Measurements from ENCODE around the gene METTL2B. TPM values are rescaled to one million over a fixed set of nuclear protein-coding genes. Genes with fewer than 3 reads are reported as not detected.

Gene METTL2B, protein sequence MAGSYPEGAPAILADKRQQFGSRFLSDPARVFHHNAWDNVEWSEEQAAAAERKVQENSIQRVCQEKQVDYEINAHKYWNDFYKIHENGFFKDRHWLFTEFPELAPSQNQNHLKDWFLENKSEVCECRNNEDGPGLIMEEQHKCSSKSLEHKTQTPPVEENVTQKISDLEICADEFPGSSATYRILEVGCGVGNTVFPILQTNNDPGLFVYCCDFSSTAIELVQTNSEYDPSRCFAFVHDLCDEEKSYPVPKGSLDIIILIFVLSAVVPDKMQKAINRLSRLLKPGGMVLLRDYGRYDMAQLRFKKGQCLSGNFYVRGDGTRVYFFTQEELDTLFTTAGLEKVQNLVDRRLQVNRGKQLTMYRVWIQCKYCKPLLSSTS
- 44.0 and 44.8 TPM in 2 replicates for total RNA-seq (2014; rRNA removed; shearing (Covaris generic))
- 37.6 and 44.8 TPM in 2 replicates for polyA plus RNA-seq (2014; cell fraction: nucleus; rRNA removed)

DNA sequence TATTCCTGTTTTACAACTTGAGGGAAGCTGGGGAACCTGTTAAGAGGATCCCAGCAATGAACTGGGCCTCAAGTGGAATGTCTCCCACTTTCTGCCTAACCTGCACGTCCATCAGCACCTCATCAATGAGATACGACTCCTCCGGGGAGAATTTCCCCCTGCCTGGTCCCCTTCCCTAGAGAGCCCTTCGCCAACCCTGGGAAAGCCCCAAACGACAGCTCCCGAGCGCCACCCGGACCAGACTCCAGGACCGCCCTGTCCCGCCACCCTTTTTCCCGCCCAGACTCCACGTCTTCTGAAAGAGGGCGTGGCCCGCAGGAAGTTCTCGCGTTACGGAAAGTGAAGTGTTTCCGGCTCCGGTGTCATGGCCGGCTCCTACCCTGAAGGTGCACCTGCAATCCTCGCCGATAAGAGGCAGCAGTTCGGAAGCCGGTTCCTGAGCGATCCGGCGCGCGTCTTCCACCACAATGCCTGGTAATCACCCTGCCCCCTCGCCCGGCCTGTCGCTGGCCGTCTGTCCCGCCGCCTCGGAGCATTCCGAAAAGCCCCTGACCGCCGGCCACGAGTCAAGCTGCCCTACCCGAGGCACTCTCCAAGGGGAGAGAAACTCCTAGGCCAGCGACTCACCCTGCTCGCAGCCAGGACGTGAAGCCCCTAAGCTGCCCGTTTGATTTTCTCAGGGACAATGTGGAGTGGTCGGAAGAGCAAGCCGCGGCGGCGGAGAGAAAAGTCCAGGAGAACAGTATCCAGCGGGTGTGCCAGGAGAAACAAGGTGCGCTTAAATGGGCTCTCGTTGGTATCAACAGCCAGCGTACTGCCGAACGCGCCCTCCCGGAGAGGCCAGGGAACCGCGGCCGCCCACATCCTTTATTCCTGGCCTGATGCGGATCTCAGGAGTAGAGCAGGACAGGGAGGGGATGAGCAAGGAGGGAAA lies at the start of gene METTL2B:
Gene METTL2B, plus strand, starts transcription at position 347 of the 934 bp plus-strand sequence. Its CDS starts 18 bp downstream, at position 365.
- peak; percentile 90 for DNase-seq (ENCODE audit: extremely low read depth, low read depth)

DNA sequence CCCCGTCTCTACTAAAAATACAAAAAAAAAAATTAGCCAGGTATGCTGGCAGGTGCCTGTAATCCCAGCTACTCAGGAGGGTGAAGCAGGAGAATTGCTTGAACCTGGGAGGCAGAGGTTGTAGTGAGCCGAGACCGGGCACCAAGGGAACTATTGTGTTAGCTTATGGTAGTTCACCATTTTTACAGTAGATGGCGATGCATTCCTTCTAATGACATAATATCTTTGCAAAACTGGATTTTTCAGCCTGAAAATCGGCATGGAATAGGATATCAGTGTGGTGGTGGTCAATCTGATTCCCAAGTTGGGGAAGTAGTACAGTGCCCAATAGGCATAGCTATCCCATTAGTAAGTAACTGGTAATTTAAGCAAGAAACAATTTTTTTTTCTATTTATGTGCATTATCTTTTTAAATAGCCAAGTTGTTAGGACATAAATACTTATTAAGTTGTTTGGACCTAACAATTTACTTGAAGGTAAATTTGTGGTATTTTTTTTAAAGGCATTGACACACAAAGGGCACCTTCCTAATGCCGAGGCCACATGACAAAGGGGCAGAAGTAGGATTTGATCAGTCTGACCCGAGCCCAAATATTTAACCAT lies 49.2 kb upstream of the METTL2B start:
- no peak for DNase-seq (ENCODE audit: extremely low read depth, low read depth)

DNA sequence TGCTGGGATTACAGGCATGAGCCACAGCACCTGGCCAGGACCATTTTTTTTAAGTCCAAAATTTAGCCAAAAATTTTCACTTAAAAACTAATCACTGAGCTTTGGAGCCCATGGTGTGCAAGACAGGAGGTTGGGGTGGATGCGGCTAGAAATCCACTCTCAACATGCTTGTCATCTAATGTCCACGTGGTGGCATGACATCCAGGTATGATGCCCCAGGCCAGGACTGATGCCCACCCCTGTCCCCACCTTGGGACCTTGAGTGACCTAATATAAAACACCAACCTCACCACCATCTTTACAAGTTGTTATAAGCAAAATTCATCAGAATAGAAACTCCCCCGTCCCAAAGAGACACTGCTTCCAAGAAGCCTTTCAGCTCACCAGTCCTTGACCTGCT lies 46.3 kb upstream of the METTL2B start:
- no peak for DNase-seq (ENCODE audit: extremely low read depth, low read depth)

DNA sequence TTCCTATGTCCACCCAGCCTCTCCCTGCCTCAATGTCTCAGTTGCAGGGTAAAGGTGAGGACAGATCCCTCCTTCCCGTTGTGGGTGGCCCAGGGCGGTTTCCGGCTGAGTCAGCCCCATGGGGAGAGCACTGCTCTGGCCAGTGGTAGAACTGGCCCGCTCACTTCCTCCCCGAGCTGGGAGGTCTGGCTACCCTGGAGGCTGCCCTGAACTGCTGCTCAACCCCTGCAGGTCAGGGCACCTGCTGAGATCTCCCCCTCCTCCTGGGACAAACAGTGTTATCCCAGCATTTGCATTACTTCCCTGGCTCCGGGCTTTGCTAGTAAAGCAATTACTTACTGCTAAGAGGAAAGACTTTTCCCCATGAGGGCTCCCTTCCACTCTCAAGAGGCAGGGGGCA lies 45.3 kb upstream of the METTL2B start:
- no peak for DNase-seq (ENCODE audit: extremely low read depth, low read depth)

DNA sequence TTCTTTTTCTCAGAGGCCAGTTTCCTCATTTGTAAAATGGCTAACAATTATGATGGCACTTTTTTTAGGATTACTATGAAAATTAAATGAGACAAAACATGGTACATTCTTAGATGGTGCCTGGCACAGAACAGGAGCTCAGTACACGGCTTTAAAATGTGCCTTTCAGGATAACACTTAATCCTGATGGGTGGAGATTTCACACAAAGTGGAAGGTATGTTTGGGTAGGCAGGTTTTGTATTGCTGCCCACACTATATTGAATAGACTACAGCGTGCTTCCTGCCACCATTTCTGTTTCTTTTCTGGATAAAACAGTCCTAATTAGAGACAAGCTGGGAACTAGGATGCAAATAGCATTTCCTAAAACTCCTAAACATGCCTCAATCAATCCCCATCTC lies 44.8 kb upstream of the METTL2B start:
- DNase-seq (ENCODE audit: extremely low read depth, low read depth), result no peak

DNA sequence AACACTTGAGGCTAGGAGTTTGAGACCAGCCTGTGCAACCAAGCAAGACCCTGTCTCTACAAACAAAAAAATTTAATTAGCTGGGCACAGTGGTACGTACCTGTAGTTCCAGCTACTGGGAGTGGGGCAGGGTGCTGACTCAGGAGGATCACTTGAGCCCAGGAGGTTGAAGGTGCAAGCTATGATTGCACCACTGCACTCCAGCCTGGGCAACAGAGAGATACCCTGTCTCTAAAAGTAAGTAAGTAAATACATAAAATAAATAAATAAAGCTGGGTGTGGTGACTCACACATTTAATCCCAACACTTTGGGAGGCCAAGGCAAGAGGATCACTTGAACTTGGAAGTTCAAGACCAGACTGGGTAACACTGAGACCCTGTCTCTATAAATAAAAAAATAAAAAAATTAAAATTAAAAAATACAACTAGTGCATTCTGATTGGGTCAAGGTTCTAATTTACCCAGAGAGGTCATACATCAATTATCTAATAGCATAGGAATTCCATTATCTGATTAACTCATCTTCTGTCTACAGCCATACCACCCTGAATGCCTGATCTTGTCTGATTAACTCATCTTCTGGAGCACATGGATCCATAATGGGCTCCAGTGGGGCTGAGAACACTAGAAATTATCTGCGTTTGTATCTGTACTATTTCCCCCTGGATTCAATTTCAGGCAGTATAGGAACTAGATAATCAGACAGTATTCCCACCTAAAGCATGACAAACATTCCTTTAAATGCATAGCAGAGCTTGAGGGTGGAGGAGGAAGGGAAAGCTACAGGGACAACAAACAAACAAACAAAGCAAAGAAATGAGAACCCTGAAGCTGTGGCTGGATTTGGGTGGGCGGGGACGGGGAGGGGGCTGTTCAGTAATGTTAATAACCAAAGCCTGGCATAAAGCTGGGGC lies 41.9 kb upstream of the METTL2B start:
- DNase-seq (ENCODE audit: extremely low read depth, low read depth), result no peak

DNA sequence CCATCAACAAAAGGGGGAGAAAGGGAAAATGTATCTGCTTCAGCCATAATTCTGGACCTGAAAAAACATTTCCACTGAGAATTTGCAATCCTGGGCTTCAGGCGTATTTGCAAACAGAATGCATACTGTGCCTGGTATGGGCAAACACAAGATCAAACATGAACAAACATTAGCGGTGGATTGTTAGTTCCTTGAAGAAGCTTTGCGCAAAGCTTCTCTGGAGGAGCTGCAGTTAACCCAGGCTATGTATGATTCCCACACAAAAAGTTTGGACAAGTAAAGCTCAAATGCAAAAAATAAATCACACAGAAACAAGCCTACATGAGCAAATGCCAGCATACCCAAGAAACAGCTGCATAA lies 41.2 kb upstream of the METTL2B start:
- DNase-seq (ENCODE audit: extremely low read depth, low read depth), result peak; percentile 73

DNA sequence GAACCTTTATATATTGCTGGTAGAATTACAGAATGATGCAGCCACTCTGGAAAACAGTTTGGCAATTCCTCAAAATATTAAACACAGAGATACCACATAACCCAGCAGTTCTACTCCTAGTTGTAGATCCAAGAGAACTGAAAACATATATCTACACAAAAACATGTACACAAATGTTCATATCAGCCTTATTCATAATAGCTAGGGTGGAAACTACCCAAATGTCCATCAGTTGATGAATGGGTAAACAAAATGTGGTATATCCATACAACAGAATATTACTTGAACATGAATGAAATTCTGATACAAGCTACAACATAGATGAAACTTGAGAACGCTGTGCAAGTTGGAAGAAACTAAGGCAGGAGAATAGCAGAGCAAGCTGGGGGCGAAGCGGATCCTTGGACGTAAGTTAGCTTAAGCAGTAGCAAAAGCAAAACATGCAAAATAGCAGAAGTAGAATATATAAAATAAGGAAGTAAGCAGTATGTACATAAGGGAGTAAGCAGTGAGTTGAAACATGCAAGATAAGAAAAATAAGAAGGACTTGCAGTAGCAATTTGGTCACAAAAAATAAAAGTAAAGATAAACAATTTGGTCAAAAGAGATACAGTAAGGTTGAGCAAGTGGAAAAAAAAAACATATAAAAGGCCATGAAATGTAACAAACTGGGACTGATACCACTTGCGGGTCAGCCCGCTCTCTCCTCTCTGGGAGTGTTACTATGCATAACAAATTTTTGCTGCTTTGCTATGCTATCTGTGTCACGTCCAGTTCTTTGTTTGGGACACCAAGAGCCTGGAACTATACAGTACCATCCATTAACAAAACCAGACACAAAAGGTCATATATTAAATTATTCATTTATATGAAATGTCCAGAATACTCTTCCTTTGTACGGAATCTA lies 38.9 kb upstream of the METTL2B start:
- DNase-seq (ENCODE audit: extremely low read depth, low read depth), result no peak

DNA sequence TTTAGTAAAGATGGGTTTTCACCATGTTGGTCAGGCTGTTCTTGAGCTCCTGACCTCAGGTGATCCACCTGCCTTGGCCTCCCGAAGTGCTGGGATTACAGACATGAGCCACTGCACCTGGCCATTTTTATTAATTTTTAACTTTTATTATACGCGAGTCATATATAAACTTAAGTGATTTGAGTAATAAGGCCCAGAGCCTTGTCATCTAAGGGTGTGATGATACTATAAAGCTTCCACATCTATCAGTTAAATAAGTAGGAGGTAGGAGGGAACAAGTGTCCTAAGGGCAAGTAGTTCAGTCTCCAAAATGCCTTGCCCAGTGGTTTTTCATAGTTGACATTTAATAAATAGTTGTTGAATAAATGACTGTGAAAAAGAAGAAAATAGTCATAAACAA lies 34.2 kb upstream of the METTL2B start:
- no peak for DNase-seq (ENCODE audit: extremely low read depth, low read depth)

DNA sequence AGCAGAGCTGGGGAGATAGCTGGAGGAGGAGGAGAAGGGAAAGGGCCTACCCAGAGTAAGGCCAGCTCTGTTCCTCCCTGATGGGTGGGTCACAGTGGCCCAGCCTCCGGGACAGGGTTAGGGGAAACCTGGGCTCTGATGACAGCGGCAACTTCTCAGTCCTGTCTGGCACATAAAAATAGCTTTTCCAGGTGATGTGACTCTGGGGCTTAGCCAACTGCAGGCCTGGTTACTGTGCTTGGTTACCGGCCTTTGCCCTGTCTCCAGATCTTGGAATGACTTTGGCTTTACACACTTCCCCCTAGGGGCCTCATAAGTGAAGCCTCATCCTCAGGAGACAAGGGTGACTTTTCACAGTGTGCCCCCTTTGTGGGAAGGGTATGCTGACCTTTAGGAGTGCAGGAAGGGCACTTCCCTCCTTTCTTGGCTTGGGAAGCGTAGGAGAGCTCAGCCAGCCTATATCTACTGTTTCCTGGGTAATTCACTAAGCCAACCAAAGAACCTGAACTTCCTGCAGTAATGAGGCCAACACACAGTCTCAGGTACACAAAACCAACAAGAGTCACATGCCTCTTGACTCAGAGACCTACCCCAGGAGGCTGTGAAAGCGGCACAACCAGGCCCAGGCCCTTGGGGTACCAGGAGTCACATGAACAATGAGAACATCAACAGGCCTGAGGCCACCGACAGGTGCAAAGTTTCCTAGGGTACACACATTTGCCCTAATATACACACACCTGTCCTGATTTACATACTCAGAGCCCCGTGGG lies 32.5 kb upstream of the METTL2B start:
- no peak for DNase-seq (ENCODE audit: extremely low read depth, low read depth)

DNA sequence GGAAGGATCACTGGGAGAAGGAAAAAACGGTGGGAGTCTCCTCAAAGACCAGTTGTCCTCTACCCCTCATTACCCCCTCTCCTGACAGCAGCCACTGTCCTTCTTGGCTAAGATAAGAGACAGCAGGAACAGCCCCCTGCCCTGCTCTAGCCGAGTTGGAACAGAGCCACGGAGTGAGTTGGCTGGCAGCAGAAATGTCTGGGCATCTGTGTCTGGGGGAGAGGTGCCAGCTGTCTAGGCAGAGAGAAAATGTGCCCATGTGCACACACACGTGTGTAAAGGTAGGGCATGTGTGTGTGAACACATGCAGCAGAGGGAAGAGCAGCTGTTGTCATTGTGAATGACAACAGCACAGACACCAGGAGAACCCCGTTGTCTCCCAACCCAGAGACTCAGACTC lies 30.2 kb upstream of the METTL2B start:
- no peak for DNase-seq (ENCODE audit: extremely low read depth, low read depth)

DNA sequence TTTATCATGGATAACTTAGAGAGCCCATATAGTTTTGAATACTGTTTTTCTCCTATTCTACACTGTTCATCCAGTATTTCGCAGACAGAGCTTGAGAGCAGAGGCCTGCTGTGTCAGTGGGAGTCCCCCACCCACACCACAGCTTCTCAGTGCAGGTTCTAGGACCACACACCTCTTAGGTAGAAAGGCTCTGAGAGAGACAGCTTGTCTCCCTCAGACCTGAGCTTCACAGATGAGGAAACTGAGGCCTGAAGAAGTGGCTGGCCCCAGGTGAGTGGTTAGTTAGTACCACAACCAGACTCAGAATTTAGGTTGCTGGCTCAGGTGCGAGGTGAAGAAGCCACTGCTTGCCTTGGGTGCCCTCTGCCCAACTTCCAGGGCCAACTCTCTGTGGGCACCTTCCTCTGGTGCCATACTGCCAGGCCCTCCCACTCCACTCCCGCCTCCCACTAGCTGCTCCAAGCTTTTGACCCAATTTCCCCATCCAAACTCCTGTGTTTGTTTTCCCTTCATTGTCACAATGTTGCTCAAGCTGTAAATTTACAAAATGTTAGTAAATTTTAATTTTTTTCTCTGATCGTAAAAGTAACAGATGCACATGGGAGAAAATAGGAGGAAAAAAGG lies 28.5 kb upstream of the METTL2B start:
- DNase-seq (ENCODE audit: extremely low read depth, low read depth), result no peak

DNA sequence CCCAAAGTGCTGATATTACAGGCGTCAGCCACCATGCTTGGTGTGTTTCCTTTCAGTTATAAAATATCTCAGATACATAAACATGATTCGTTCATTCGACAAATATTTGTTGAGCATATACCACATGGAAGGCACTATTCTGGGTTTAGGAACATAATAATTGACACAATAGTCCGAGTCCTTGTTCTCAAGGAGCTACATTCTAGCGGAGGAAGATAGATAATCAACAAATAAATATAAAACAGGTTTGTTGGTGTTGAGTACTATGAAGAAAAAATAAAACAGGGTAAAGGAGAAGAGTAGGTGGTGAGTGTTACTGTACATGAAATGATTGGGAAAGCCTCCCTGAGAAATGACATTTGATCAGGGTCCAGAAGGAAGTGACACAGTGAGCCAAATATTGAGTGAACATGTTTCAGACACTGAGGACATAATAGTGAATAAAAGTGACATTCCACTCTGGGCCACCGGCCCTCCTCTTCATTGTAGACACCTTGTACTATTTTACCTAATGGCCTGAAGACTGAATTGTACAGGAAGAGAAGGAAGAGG lies 27.7 kb upstream of the METTL2B start:
- DNase-seq (ENCODE audit: extremely low read depth, low read depth), result no peak

DNA sequence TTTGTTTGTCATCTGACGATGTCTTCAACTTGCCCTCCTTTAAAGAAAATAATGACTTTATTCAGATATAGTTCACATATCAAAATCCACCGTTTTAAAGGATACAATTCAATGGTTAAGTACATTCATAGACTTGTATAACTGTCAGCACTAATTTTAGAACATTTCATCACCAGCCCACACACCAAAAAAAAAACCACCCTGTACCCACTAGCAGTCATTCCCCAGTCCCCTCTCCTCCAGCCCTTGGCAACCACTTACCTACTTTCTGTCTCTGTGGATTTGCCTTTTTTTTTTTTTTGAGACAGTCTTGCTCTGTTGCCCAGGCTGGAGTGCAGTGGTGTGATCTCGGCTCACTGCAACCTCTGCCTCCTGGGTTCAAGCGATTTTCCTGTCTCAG lies 26.1 kb upstream of the METTL2B start:
- no peak for DNase-seq (ENCODE audit: extremely low read depth, low read depth)

DNA sequence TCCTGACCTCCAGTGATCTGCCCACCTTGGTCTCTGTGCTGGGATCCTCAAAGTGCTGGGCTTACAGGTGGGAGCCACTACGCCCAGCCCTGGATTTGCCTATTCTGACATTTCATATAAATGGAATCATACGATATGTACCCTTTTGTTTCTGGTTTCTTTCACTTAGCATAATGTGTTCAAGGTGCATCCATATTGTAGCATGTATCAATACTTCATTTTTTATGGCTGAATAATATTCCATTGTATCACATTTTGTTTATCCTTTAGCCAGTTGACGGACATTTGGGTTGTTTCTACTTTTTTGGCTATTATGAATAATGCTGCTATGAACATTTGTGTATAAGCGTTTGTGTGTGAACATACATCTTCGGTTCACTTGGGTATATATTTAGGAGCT lies 25.6 kb upstream of the METTL2B start:
- DNase-seq (ENCODE audit: extremely low read depth, low read depth), result no peak

DNA sequence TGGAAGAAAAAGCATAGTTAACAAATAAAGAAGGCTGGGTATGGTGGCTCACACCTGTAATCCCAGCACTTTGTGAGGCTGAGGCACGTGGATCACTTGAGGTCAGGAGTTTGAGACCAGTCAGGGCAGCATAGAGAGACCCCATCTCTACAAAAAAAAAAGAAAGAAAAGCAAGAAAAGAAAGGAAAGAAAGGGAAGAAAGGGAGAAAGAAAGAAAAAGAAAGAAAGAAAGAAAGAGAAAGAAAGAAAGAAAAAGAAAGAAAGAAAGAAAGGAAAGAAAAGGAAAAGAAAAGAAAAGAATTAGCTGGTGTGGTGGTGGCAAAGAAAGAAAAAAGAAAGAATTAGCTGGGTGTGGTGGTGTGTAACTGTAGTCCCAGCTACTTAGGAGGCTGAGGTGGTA lies 24.0 kb upstream of the METTL2B start:
- no peak for DNase-seq (ENCODE audit: extremely low read depth, low read depth)
